Measurements from ENCODE around the gene SLC22A23. TPM values are rescaled to one million over a fixed set of nuclear protein-coding genes. Genes with fewer than 3 reads are reported as not detected.

The SLC22A23 gene
- total RNA-seq, 2 donors from 2014 or later, result 53.1 to 129 TPM

DNA sequence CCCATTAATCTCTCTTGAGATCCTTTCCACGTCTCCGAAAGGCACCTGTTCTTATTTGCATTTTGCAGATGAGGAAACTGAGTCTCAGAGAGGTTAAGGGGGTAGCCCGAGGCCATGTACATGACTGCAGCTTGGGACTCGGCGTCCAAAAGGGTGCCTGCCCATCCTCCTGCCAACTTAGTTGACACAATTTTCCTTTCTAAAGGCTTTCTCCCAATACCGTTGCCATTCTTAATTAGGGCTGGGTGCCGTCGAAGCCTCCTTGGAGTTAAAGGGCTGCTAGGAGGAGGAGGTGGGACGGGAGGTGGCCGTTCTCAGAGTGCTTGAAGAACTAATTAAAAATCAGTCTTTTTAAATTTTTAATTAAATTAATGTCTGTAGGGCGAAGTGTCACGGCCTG is 198.6 kb downstream of the SLC22A23 start:
- no peaks in the 10 kb centered on the region for H3K9me3 ChIP-seq
- peak overlapping the region; percentile 72 to 87 for H3K27ac ChIP-seq
- 41% methylated on average over 12 of the region's 12 CpGs for WGBS
- H3K27me3 ChIP-seq (replicated peaks; ENCODE audit: insufficient read depth), result no peaks in the 10 kb centered on the region
- no peaks in the 10 kb centered on the region for H3K36me3 ChIP-seq
- intact Hi-C loops (cut with DNase I), result loop anchor here (10.0 kb wide), 1 partner anchor 243 kb away; no protein-coding TSS in a partner anchor
- no peaks in the 10 kb centered on the region for H3K4me1 ChIP-seq (replicated peaks)
- peak overlapping the region; percentile 91 to 92 for H3K4me3 ChIP-seq
- TF ChIP-seq POLR2A (IDR thresholded peaks at IDR 0.05) (no peak), POLR2AphosphoS5 (IDR thresholded peaks at IDR 0.05) (no peak)
- TF ChIP-seq, protein P1, sequence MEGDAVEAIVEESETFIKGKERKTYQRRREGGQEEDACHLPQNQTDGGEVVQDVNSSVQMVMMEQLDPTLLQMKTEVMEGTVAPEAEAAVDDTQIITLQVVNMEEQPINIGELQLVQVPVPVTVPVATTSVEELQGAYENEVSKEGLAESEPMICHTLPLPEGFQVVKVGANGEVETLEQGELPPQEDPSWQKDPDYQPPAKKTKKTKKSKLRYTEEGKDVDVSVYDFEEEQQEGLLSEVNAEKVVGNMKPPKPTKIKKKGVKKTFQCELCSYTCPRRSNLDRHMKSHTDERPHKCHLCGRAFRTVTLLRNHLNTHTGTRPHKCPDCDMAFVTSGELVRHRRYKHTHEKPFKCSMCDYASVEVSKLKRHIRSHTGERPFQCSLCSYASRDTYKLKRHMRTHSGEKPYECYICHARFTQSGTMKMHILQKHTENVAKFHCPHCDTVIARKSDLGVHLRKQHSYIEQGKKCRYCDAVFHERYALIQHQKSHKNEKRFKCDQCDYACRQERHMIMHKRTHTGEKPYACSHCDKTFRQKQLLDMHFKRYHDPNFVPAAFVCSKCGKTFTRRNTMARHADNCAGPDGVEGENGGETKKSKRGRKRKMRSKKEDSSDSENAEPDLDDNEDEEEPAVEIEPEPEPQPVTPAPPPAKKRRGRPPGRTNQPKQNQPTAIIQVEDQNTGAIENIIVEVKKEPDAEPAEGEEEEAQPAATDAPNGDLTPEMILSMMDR (IDR thresholded peaks at IDR 0.05), result no peak
- DNase-seq (ENCODE audit: low spot score), result no peak

DNA sequence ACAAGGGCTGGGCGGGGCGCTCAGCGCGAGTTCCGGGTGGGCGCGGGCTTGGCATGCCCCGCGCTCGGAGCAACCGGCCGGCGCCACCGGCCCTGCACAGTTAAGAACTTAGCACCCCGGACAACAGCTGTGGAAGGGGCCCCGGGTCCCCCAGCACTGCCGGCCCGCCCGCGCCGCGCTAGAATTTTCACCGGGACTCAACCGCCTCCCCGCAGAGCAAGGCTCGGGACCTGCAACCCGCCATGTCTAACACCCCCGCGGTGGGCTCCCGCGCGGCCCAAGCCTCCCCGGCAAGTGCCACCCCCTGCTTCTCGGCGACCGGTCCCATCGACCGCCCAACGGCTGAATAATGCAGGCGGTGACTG is 203.3 kb downstream of the SLC22A23 start:
- no peak overlapping the region for H3K4me3 ChIP-seq
- intact Hi-C loops (cut with DNase I), result loop anchor here (5.0 to 10.0 kb wide), 3 partner anchors 91 to 239 kb away; no protein-coding TSS in a partner anchor

DNA sequence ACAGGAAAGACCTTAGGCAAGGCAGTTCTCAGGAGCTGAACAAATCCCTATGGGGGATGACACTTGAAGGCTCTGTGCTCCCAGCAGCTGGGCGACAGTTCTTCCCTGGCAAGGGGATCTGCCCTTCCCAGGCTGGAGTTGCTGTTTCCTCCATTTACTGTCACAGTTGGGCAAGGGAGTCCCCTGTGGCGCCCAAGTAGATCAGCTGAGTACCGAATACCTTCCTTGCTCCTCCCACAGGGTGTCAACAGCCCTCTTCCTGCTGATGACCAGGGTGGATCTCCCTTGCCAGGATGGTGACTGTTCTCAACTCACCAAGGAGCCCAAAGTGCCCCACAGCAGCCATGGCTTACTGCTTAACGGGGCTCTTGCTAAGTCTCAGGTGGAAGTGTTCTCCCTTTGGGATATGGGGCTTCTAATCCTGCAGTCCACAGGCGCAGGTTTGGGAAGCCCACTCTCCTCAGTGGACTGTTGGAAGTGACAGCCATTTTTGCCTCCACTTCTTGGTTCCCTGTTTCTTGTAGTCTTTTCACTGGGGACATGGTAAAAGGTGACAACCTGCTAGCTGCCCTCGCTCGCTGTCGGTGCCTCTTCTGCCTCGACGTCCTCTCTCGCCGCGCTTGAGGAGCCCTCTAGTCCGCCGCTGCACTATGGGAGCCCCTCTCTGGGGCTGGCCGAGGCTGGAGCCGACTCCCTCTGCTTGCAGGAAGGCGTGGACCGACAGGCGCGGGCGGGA is 203.8 kb downstream of the SLC22A23 start:
- Histone ChIP-seq H3K36me3 (no peaks in the 10 kb centered on the region), H3K27ac (no peak overlapping the region), H3K27me3 (replicated peaks; ENCODE audit: insufficient read depth) (no peaks in the 10 kb centered on the region), H3K4me3 (no peak overlapping the region), H3K4me1 (replicated peaks) (peaks cover 2% of the 10 kb centered on the region), H3K9me3 (no peaks in the 10 kb centered on the region)
- no peak for DNase-seq (ENCODE audit: low spot score)
- intact Hi-C loops (cut with DNase I), result loop anchor here (5.0 to 10.0 kb wide), 3 partner anchors 91 to 238 kb away; no protein-coding TSS in a partner anchor
- 97% methylated on average over 21 of the region's 22 CpGs for WGBS
- TF ChIP-seq, protein P1 (IDR thresholded peaks at IDR 0.05), result no peak
- TF ChIP-seq POLR2AphosphoS5 (IDR thresholded peaks at IDR 0.05), result no peak
- TF ChIP-seq POLR2A (IDR thresholded peaks at IDR 0.05), result no peak

More for the DNA sequence above, 203.3 kb downstream of the SLC22A23 start:
- Histone ChIP-seq H3K27ac (no peak overlapping the region), H3K36me3 (no peaks in the 10 kb centered on the region), H3K27me3 (replicated peaks; ENCODE audit: insufficient read depth) (no peaks in the 10 kb centered on the region), H3K9me3 (no peaks in the 10 kb centered on the region), H3K4me1 (replicated peaks) (peaks cover 2% of the 10 kb centered on the region)
- TF ChIP-seq POLR2AphosphoS5 (IDR thresholded peaks at IDR 0.05) (no peak), POLR2A (IDR thresholded peaks at IDR 0.05) (no peak)
- TF ChIP-seq, protein P1 (IDR thresholded peaks at IDR 0.05), result no peak
- no peak for DNase-seq (ENCODE audit: low spot score)
- WGBS, result 95% methylated on average over 40 of the region's 40 CpGs

DNA sequence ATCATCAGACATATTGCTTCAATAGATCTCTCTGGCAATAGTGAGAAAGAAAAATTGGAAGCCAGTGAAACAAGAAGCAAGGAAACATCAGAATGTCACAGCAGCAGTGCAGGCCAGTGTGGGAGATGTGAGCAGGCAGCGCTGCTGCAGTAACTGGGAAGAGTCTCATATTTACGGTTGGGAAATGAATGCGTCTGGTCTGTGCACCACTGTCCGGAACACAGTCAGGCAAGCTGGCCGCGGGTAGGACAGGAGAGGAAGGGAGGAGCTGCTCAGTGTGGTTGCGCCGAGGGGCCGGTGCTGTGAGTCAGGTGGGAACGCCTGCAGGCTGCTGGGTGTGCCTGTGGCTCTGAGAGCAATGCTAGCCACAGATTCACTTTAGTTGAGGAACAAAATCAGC is 204.5 kb downstream of the SLC22A23 start:
- TF ChIP-seq, protein P1 (IDR thresholded peaks at IDR 0.05), result no peak
- TF ChIP-seq POLR2AphosphoS5 (IDR thresholded peaks at IDR 0.05) (no peak), POLR2A (IDR thresholded peaks at IDR 0.05) (no peak)
- Histone ChIP-seq H3K4me3 (no peak overlapping the region), H3K9me3 (no peaks in the 10 kb centered on the region), H3K36me3 (no peaks in the 10 kb centered on the region), H3K27me3 (replicated peaks; ENCODE audit: insufficient read depth) (no peaks in the 10 kb centered on the region), H3K4me1 (replicated peaks) (peaks cover 2% of the 10 kb centered on the region), H3K27ac (no peak overlapping the region)
- 86% methylated on average over 10 of the region's 10 CpGs for WGBS
- intact Hi-C loops (cut with DNase I), result loop anchor here (5.0 to 10.0 kb wide), 3 partner anchors 90 to 238 kb away; no protein-coding TSS in a partner anchor
- no peak for DNase-seq (ENCODE audit: low spot score)
